Fibroblast of mammary gland (primary cell): ENCODE results near the gene ADAMTS1.

Experiments
- DNase-seq: peaks from one replicate; pipeline ENCODE4 v3.0.0-alpha.2; 2010; ENCODE audit warnings: low read depth
- H3K4me3 ChIP-seq: 2 replicates; pipeline ENCODE4 v1.5.1; 2011; ENCODE audit warnings: low read depth, mild to moderate bottlenecking, low read length, moderate library complexity; ENCODE audit not compliant: control insufficient read depth
- CTCF ChIP-seq: conservative IDR thresholded peaks from 2 replicates; pipeline ENCODE4 v1.5.1; 2011; ENCODE audit warnings: low read depth, low read length, inconsistent platforms; ENCODE audit not compliant: control insufficient read depth, insufficient read depth

ADAMTS1 gene

GRCh38 chr21:26851109-26851944 lies 6.1 kb upstream of the ADAMTS1 start:
- DNase-seq = no peak
- TF ChIP-seq CTCF = no peak
- H3K4me3 ChIP-seq = no peak overlapping the region

DNA sequence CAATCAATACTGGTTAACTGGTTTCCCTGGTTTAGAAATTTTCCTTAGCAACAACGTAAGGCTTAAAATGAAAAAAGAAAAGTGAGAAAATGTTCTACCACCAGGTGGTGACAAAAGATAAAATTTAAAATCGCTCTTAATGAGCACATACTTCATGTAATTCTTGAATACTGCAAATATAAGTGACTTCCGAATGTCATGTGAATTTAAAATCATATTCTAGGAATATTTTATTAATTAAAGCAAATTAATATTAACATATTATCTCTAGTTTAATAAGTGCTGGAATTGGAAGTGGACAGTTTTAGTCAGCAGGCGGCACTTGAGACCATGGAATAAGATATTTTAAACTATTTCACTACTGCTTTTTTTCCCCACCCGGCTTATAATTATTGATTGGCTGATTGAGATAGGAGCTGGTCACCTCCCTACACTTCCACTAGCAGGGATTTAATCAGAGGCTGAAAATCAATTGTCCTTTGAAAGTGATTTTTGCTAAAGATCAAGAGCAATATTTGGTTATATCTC lies 5.0 kb upstream of the ADAMTS1 start:
- peak; percentile 67 for TF ChIP-seq CTCF
- DNase-seq = peak; percentile 63
- H3K4me3 ChIP-seq = no peak overlapping the region

DNA sequence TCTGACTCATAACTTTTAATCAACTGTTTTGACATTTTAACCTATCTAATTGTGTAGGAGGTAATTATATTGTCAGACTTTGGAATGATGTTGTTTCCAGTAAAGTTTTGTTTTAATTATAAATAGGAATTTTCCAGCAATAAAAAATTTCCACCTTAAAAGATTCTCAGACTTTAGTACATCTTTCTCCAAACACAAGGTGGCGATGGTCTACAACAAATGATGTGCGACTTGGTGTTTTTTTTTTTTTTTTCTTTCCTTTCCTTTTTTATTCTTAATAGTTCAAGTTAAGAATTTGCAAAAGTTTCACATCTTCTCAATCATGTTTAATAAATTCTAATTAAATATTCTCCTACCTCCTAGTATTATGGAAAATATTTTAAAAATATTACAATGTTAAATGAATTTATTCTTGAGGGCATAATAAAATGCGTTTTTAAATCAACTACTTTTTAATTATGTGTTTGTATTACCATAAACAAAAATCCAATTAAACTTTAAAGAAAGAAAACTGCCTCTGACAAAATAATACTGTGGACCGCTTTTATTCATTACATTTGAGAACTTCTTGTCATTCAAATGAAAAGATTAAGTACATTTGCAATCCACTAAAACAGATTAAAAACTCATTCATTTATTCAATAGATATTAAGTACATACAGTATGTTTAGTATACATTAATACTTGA lies 4.4 kb upstream of the ADAMTS1 start:
- no peak overlapping the region for H3K4me3 ChIP-seq
- peak; percentile 65 for TF ChIP-seq CTCF
- DNase-seq = peak; percentile 80

DNA sequence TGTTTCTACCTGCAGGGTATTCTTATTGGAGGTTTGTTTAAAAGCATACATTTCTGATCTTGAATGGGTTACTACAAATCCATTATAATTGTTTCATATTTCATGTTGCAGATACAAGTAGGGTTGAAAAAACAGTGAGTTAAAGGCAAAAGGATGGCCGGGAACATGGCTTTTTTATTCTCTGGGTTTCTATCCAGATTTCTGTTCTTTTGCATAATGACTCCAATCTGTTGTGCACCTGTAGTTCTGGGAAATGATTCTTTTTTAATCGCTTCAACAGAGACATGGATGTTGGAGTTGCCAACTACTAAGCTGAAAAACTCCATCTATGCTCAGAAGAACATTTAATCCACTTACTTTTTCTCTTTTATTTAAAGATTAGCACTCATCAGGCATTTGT lies 2.7 kb upstream of the ADAMTS1 start:
- no peak for DNase-seq
- no peak overlapping the region for H3K4me3 ChIP-seq
- no peak for TF ChIP-seq CTCF

GRCh38 chr21:26847002-26847401 lies 1.8 kb upstream of the ADAMTS1 start:
- no peak for DNase-seq
- H3K4me3 ChIP-seq = peak overlapping the region; percentile 89
- no peak for TF ChIP-seq CTCF

- no peak for TF ChIP-seq CTCF
- peak; percentile 83 for DNase-seq
- peak overlapping the region; percentile 89 for H3K4me3 ChIP-seq
Measured at GRCh38 chr21:26846036-26846931, 1.1 kb upstream of the ADAMTS1 start.
